NOMO-1 (cell line): ENCODE results near the gene REV3L.

ENCODE experiments used
- DNase-seq, 2 experiments: peaks; one replicate each; lab custom pipeline; 2025; ENCODE audit not compliant: unreplicated experiment in 2 of 2; lab: John Stamatoyannopoulos, UW

REV3L gene

DNA sequence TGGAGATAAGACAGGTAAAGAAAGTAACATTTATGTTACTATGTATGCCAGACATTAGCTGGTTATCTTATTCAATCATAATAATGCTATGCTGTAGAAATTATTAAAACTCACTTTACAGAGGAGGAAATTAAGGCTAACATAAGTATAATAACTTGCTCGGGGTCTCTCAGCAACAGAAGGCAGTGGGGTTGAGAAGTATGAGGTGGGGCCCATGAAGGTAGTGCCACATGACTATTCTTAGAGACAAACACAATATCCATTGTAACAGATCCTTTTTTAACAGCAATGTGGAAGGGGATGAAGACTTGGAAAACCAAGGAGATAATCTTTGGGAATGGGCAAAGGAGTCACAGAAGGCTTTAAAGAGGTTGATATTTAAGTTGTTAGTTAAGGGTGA lies 11.5 kb downstream of the REV3L start:
- DNase-seq = no peak

- no peak for DNase-seq
Measured at GRCh38 chr6:111470991-111471390, 12.0 kb downstream of the REV3L start.

- DNase-seq = no peak
Measured at GRCh38 chr6:111469543-111469942, 13.5 kb downstream of the REV3L start.

DNA sequence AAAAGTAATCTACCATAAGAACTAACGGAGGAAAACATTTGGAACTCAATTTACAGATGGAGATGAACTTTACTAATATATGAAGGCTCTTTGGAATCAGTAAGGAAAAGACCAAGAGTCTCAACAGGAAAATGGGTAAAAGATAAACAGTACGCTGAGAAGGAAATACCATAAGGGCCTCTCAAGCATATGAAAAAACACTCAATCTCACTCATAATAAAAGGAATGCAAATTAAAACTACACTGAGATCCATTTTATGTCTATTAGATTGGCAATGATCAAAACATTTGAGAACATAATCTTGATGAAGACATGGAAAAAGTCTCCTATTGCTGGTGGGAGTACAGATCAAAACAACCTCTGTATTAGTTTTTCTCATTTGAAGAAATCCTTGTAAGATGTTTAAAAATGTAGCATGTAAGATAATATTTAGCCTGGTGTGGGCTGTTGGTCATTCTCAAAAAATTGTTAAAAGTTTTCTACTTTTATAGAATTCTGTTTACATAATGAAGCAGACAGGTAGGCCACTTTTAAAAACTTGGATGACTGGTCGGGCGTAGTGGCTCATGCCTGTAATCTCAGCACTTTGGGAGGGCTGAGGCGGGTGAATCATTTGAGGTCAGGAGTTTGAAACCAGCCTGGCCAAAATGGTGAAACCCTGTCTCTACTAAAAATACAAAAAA lies 14.5 kb downstream of the REV3L start:
- DNase-seq = no peak

DNA sequence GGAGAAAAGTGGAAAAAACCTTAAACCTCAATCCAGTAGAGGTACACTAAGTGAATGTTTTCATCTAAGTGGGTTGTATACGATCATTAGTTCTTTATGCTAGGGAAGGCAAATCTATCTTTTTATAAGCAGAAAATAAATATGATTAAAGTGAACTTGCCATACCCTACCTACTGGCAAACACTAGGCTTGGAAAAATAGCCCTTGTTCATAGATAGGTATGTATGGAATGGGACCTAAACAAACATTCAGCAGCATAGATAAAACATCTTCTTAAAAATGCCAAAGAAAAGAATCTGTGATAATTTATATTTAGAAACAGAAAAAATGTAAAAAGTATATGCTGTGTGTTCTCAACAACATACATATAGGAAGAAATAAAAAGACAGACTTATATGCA lies 18.8 kb downstream of the REV3L start:
- DNase-seq = no peak

GRCh38 chr6:111462770-111463391 lies 20.1 kb downstream of the REV3L start:
- DNase-seq = no peak

DNA sequence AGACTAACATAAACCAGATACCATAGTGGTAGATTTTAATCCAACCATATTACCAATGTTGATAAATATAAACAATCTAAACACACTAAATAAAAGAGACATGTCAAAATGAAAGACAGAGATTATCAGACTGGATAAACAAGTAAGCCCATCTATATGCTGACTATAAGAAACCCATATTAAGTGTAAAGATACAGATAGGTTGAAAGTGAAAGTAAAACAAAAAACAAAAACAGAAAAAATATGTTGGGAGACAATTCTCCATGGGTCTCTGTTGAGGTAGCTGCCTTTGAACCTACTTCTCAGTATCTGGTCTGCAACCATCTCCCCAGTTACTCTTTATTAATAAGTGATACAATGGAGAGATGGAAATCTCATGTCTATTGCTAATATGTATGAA lies 21.2 kb downstream of the REV3L start:
- no peak for DNase-seq

- no peak for DNase-seq
Measured at GRCh38 chr6:111458670-111459232, 24.3 kb downstream of the REV3L start.

GRCh38 chr6:111456208-111456607 lies 26.8 kb downstream of the REV3L start:
- no peak for DNase-seq

DNA sequence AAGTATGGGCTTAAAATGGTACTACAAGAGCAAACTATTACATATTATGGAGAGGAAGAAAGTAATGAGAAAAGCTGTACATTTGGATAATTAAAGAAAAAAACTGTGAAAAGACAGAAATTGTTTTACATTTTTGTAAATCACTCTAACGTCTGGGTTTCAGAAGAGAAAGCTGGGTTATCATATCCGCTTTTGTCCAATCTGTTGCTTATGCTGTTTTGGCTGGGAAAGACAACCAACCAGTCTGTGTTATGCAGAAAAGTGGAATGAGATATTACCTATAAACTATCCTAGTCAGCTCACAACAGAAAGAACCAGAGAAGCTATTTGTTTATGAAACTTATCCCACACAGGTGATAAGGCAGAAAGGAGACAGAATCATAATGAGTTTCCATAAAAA lies 32.4 kb downstream of the REV3L start:
- DNase-seq = no peak

DNA sequence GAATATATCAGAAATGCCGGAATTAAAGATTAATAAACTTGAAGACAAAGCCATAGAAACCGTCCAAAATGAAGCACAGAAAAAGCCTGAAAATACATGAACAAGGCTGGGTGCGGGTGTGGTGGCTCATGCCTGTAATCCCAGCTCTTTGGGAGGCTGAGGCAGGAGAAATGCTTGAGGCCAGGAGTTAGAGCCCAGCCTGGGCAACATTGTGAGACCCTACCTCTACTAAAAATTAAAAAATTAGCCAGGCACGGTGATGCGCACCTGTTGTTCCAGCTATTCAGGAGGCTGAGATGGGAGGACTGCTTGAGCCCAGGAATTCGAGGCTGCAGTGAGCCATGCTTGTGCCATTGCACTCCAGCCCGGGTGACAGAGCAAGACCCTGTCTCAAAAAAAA lies 32.9 kb downstream of the REV3L start:
- DNase-seq = no peak

- no peak for DNase-seq
Measured at GRCh38 chr6:111449129-111449528, 33.9 kb downstream of the REV3L start.

DNA sequence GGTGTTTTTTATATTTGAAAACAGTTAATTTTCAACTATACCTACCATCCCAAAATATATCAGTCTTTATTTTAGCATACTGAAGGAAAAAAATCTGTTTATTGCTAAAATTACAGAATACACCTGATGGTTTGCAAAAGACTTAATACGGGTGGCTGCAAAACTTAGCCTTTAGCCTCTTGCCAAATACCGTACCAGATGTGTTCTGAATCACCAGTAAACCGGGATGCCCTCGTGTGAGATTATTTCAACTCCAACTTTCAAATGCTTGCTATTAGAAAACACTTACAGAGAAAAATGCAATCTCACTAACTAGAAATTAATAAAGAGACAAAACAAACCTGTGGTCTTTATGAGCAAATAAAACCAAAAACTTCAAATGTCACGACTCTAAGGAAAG lies 36.0 kb downstream of the REV3L start:
- DNase-seq = no peak

DNA sequence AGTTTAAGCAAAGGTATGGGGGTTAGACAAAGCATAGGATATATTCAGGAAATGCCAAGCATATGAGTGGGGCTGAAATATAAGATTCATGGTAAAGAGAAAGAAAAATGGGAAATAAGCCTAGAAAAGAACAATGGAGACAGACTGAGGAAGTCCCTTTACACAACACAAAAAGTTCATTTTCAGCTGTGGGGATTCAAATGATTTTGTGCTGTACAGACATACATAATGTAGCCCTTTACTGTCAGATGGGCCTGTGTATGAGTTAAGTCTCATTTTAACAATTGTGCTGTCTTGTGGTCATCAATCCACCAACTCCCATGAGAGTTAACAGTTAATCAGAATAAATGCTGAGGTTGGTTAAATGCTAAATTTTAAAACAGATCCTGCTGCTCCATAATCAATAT lies 37.2 kb downstream of the REV3L start:
- DNase-seq = no peak

- DNase-seq = no peak
Measured at GRCh38 chr6:111444794-111445193, 38.2 kb downstream of the REV3L start.

- DNase-seq = peak; percentile 30 to 60
Measured at GRCh38 chr6:111441678-111442243, 41.3 kb downstream of the REV3L start.

DNA sequence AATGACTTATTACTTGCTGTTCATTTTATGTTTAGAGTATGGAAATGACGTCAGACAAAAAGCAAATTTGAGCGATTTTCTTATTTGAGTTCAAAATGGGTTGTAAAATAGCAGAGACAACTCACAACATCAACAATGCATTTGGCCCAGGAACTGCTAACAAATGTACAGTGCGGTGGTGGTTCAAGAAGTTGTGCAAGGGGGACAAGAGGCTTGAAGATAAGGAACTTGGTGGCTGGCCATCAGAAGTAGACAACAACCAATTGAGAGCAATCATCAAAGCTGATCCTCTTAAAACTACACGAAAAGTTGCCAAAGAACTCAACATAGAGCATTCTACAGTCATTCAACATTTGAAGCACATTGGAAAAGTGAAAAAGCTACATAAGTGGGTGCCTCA lies 43.8 kb downstream of the REV3L start:
- peak in 1 of 2 experiments; percentile 5 for DNase-seq

DNA sequence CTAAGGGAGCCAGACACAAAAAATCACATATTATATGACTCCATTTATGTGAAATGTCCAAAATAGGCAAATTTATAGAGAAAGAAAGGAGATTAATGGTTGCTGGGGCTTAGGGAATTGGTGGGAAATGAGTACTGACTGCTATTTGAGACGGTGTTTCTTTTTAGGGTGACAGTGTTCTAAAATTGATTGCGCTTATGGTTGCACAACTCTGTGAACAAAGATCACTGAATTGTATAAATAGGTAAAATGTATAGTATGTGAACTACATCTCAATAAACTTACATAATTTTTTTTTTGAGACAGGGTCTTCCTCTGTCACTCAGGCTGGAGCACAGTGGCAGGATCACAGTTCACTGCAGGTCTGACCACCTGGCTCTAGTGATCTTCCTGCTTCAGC lies 45.4 kb downstream of the REV3L start:
- DNase-seq = no peak

- no peak for DNase-seq
Measured at GRCh38 chr6:111432511-111432910, 50.5 kb downstream of the REV3L start.

DNA sequence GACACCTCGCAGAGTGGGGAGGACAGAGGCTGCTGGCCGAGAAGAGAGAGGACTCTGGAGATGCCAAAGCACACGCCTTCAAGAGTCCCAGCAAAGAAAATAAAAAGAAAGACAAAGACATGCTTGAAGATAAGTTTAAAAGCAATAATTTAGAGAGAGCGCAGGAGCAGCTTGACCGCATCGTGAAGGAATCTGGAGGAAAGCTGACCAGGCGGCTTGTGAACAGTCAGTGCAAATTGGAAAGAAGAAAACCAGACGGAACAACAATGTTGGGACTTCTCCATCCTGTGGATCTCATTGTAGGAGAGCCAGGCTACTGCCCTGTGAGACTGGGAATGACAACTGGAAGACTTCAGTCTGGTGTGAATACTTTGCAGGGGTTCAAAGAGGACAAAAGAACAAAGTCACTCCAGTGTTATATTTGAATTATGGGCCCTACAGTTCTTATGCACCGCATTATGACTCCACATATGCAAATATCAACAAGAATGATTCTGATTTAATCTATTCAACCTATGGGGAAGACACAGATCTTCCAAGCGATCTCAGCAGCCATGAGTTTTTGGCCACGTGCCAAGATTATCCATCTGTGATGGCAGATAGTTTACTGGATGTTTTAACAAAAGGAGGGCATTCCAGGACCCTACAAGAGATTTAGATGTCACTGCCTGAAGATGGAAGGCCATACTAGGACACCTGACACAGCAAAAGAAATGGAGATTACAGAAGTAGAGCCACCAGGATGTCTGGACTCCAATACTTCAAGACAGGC lies 52.2 kb downstream of the REV3L start:
- no peak for DNase-seq

DNA sequence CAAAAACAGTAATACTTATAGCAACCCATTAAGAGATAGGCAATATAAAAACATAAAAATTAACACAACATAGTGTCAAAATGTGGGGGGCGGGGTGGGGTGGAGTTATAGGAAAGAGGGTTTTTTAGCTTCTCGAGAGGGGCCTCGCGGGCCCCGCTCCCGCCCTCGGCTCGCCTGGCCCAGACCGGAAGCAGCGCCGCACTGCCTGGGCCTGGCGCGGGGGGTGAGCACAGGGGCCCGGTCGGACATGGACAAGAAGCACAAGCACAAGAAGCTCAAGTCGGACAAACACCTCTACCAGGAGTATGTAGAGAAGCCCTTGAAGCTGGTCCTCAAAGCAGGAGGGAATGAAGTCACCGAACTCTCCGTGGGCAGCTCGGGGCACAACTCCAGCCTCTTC lies 53.4 kb downstream of the REV3L start:
- DNase-seq = no peak
